ENCODE measurements around the gene KLRG1.

- TF ChIP-seq POLR2A (IDR thresholded peaks at IDR 0.05; ENCODE audit: low read length) (no peak), GATA1 (IDR thresholded peaks at IDR 0.05; ENCODE audit: low read depth, low read length) (no peak)
Observed at GRCh38 chr12:8950221-8950527, 39.2 kb upstream of the KLRG1 start.

Measured in erythroblast (primary cell).